Right lobe of liver (tissue), 6 donors: ENCODE measurements around the gene ANO2. TPM values are rescaled to one million over a fixed set of nuclear protein-coding genes. Genes with fewer than 3 reads are reported as not detected.

Experiments
- ATAC-seq, 4 donors: fragments of 200-7000 bp; cut with Tn5 transposase; one replicate each; pipeline ENCODE4 v1.9.1; 2020; ENCODE audit warnings: mild to moderate bottlenecking in 4 of 4, moderate library complexity in 4 of 4
- DNase-seq, 3 donors: peaks; one replicate each; pipeline ENCODE4 v3.0.0-alpha.2; 2020
- H3K27ac ChIP-seq, 3 donors: fragments of 200-600 bp; one replicate each; pipeline ENCODE4 v1.8.0; 2022
- H3K27me3 ChIP-seq, 2 donors: fragments of 200-600 bp; one replicate each; pipeline ENCODE4 v1.8.0; 2022
- H3K36me3 ChIP-seq, 4 donors: fragments of 200-600 bp; sonication (generic) in 1 of 4; one replicate each; pipeline versions ENCODE4 v1.5.1 to v1.8.0; 2017 to 2022; ENCODE audit warnings: control low read depth in 1 of 4
- H3K4me1 ChIP-seq, 4 donors: fragments of 200-600 bp; sonication (generic) in 1 of 4; one replicate each; pipeline versions ENCODE4 v1.5.1 to v1.8.0; 2017 to 2022; ENCODE audit warnings: control low read depth in 1 of 4
- H3K4me3 ChIP-seq, 3 donors: fragments of 200-600 bp; one replicate each; pipeline ENCODE4 v1.8.0; 2022
- H3K9me3 ChIP-seq, 4 donors: fragments of 200-600 bp; sonication (generic) in 1 of 4; one replicate each; pipeline versions ENCODE4 v1.5.1 to v1.8.0; 2017 to 2022; ENCODE audit warnings: control low read depth in 1 of 4
- CTCF ChIP-seq, 4 donors: fragments of 200-600 bp in 3 of 4; fragments of 450-650 bp in 1 of 4; IDR thresholded peaks; one replicate each; pipeline versions ENCODE4 v1.5.1 to v1.8.0; 2016 to 2022; ENCODE audit warnings: antibody characterized with exemption in 4 of 4, mild to moderate bottlenecking in 2 of 4
- POLR2A ChIP-seq: fragments of 450-650 bp; IDR thresholded peaks from one replicate; pipeline ENCODE4 v1.6.1; 2017; ENCODE audit warnings: antibody characterized with exemption, mild to moderate bottlenecking
- WGBS: methylation state at CpG from one replicate; pipeline ENCODE4 v1.1.6; 2018; ENCODE audit warnings: low coverage, low lambda C conversion rate; ENCODE audit not compliant: insufficient coverage; ENCODE audit errors: missing lambda C conversion rate; 5-methylcytosine and 5-hydroxymethylcytosine counted together
- intact Hi-C, 2 donors: fragments of 100-400 bp; cut with DNase I; formaldehyde crosslinking; loops; one replicate each; pipeline versions ENCODE4 v1.11.2 to v1.14.1; 2022
- total RNA-seq, 6 experiments: library from RNA; depleted of rRNA in 2 of 6; stranded (reverse); fragments of >200 nt in 2 of 6; fragmentation: NEBNext Ultra II Directional in 3 of 6; extraction: Animal tissue kit (Norgen Biotek cat#: 25700) in 3 of 6; gene quantifications; one replicate each; pipeline versions ENCODE4 v1.1.0 to v1.2.4, GENCODE V29; 2016 to 2023
- donor health status: DM: no; HTN: yes; CAD: no.
- donor health status: DM: no; HTN: no; CAD: no.
- donor health status: DM: no; HTN: no; CAD: no.
- donor health status: DM: no; HTN: yes; CAD: no.
- donor health status: DM: no; HTN: yes; CAD: no.

Gene ANO2
- total RNA-seq, 6 experiments from 2014 or later: 0.06 to 0.89 (median 0.32) TPM; not detected in 1

- intact Hi-C loops: no loop called here
- no peaks in the 10 kb centered on the region for H3K4me1 ChIP-seq
- H3K27me3 ChIP-seq: no peaks in the 10 kb centered on the region
- DNase-seq: no peak
- H3K9me3 ChIP-seq: no peaks in the 10 kb centered on the region
- no peak overlapping the region for H3K4me3 ChIP-seq
- no peak for TF ChIP-seq POLR2A
- TF ChIP-seq CTCF (IDR thresholded peaks at IDR 0.05): no peak
- no peak overlapping the region for H3K27ac ChIP-seq
- H3K36me3 ChIP-seq: no peaks in the 10 kb centered on the region
- no peak for ATAC-seq
- 66% methylated on average over 8 of the region's 8 CpGs for WGBS
These were observed 70.5 kb downstream of the ANO2 start for GRCh38 chr12:5874514-5874913.

GRCh38 chr12:5873281-5873919, 71.7 kb downstream of the ANO2 start:
- intact Hi-C loops: no loop called here
- 36% methylated on average over 7 of the region's 10 CpGs for WGBS

GRCh38 chr12:5872745-5873144, 72.3 kb downstream of the ANO2 start:
- WGBS: 69% methylated on average over 3 of the region's 4 CpGs
- H3K36me3 ChIP-seq: no peaks in the 10 kb centered on the region
- no peak for DNase-seq

More at GRCh38 chr12:5873281-5873919, 71.7 kb downstream of the ANO2 start:
- DNase-seq (no peak), ATAC-seq (no peak)
- TF ChIP-seq CTCF (IDR thresholded peaks at IDR 0.05): no peak
- no peak for TF ChIP-seq POLR2A
- no peaks in the 10 kb centered on the region for H3K4me1 ChIP-seq
- no peak overlapping the region for H3K4me3 ChIP-seq
- no peaks in the 10 kb centered on the region for H3K27me3 ChIP-seq
- no peaks in the 10 kb centered on the region for H3K9me3 ChIP-seq
- no peaks in the 10 kb centered on the region for H3K36me3 ChIP-seq
- no peak overlapping the region for H3K27ac ChIP-seq

GRCh38 chr12:5871741-5872140, 73.3 kb downstream of the ANO2 start:
- WGBS: 25% methylated on average over 1 of the region's 1 CpG
- H3K4me3 ChIP-seq: no peak overlapping the region

More at GRCh38 chr12:5872745-5873144, 72.3 kb downstream of the ANO2 start:
- H3K4me1 ChIP-seq: no peaks in the 10 kb centered on the region
- no peak overlapping the region for H3K27ac ChIP-seq
- H3K9me3 ChIP-seq: no peaks in the 10 kb centered on the region
- TF ChIP-seq POLR2A: no peak
- TF ChIP-seq CTCF (IDR thresholded peaks at IDR 0.05): peak in 1 of 4 donors; percentile 13
- H3K27me3 ChIP-seq: no peaks in the 10 kb centered on the region
- H3K4me3 ChIP-seq: no peak overlapping the region
- ATAC-seq: no peak
- intact Hi-C loops: no loop called here

More at GRCh38 chr12:5871741-5872140, 73.3 kb downstream of the ANO2 start:
- Histone ChIP-seq H3K27ac (no peak overlapping the region), H3K9me3 (no peaks in the 10 kb centered on the region), H3K36me3 (no peaks in the 10 kb centered on the region), H3K4me1 (no peaks in the 10 kb centered on the region), H3K27me3 (no peaks in the 10 kb centered on the region)
- ATAC-seq (no peak), DNase-seq (no peak)
- TF ChIP-seq CTCF (IDR thresholded peaks at IDR 0.05): no peak
- no peak for TF ChIP-seq POLR2A
- intact Hi-C loops: no loop called here
